Activated CD4-positive, CD25-positive, alpha-beta regulatory T cell (primary cell): ENCODE data around the gene TNK1.

Source experiments
- DNase-seq, 4 experiments: peaks; one replicate each; lab custom pipeline; 2025; lab: John Stamatoyannopoulos, UW

The TNK1 gene

DNA sequence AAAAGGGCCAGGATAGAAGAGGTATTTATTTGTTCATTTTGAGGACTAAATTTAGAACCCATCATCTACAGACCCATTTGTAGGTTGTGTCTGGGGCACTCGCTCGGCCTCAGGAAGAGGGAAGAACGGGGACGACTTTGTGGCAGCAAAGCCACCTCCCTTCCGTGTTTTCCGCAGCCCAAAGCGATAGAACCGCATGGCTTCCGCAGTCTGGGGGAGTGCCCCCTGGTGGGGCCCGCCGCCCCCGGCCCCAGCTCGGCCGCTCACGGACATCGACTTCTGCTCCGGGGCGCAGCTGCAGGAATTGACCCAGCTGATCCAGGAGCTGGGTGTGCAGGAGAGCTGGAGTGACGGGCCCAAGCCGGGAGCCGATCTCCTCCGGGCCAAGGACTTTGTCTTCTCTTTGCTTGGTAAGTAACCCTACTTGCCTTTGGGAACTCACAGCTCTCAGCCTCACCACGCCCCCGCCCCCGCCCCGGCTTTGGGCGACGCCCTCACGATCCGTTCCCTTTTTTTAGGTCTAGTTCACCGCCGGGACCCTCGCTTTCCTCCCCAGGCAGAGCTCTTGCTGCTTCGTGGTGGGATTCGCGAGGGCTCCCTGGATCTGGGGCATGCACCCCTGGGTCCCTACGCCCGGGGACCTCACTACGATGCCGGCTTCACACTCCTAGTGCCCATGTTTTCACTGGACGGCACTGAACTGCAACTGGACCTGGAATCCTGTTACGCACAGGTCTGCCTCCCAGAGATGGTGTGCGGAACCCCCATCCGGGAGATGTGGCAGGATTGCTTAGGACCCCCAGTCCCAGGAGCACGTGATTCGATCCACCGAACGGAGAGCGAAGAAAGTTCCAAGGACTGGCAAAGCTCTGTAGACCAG is 55.0 kb downstream of the TNK1 start:
- DNase-seq = peak in 2 of 4 experiments; percentile 35 to 51

DNA sequence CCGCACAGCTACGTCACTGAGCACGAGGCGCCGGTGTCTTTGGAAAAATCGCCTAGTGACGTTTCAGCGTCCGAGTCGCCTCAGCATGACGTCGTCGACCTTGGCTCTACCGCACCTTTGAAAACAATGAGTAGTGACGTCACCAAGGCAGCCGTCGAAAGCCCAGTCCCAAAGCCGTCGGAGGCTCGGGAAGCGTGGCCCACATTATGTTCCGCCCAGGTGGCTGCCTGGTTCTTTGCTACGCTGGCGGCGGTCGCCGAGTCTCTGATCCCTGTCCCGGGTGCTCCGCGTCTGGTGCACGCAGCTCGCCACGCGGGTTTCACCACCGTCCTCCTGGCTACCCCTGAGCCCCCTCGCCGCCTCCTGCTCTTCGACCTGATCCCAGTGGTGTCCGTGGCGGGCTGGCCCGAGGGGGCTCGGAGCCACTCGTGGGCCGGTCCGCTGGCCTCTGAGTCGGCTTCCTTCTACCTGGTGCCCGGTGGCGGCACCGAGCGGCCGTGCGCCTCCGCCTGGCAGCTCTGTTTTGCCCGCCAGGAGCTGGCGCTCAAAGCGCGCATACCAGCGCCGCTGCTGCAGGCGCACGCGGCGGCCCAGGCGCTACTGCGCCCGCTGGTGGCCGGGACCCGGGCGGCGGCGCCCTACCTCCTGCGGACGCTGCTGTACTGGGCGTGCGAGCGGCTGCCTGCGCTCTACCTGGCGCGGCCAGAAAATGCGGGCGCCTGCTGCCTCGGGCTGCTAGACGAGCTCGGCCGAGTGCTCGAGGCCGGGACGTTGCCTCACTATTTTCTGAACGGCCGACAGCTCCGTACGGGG is 55.9 kb downstream of the TNK1 start:
- peak; percentile 48 to 76 (median 68) for DNase-seq

DNA sequence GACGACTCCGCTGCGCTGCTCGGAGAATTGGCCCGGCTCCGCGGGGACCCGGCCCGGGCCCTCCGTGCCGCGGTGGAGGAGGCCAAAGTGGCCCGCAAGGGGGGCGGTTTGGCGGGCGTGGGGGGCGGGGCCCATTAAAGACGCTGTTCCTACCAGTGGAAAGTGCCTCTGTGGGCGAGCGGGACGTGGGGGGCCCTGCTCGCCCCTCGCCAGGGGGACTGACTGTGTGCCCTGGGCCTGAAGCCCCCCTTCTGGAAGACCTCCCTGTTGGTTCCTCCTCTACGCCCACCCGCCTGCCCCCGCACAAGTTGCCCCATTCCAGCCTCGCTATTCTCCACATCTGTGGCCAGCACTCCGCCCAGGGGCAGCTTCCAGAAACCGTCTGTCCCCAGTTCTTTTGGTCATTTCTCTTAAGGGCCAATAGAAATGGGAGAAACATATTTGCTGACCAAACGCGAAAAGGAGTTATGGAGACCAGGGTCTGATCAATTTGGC is 56.5 kb downstream of the TNK1 start:
- no peak for DNase-seq

DNA sequence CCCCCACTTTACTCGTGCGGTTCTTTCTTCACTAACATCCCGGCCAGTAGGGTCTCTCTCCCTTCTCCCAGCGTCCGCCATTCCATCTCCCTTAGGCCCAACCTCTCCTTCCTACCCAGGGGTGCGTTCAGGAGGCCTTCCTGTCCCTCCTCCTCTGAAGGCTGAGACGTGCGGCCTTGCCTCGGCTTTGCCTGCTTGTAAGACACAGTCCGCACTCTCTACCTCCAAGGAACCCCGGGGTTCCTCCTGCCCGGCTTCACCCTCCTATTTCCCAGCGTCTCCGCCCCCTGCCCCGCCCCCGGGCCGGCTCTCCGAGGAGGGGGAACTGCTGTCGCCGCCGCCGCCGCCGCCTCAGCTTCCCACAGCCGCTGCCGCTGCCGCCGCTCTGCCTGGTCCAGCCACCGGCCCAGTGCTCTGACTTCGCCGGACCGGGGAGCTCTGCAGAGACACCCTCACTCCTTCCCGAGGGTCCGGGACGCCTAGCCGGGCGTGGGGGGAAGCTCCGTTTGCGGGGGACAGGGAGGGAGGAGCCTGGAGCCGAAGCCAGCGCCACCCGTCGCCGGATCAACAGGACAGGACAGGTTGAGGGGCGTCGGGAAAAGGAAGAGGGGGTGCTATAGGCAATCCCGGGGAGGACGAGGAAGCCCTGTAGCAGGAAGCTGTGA is 57.2 kb downstream of the TNK1 start:
- DNase-seq = peak in 1 of 4 experiments; percentile 19

DNA sequence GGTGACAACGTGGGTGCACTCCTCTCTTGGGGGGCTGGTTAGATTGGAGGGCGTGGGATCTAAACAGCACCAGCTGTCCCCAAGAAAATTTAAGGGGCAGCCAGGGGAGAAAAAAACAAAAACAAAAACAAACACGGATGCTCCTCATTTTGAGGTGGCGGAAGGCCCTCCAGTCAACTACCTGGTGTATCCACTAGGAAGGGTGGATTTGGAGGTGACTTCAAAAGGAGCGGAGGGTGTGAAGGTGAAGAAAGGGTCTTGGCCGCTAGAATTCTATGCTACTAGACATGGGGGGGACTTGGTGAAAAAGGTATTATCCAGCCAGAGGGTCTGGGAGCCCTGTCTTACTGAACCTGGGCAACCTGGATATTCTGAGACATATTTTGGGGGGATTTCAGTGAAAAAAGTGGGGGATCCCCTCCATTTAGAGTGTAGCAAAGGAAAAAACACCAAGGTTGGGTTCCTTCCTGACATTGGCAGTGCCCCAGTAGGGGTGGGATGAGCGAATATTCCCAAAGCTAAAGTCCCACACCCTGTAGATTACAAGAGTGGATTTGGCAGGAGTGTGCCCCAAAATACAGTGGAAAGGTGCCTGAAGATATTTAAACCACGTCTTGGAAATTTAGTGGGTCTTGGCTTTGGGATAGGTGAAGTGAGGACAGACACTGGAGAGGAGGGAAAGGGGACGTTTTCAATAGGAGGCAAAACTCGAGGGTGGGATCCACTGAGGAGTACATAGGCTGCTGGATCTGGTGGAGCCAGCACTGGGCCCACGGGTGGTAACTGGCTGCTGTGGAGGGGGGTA is 58.0 kb downstream of the TNK1 start:
- DNase-seq = no peak
